Adipose tissue (tissue), 3 donors: ENCODE data around the gene ZNF211. TPM values are rescaled to one million over a fixed set of nuclear protein-coding genes. Genes with fewer than 3 reads are reported as not detected.

ENCODE experiments used
- H3K27ac ChIP-seq: one replicate; pipeline ENCODE4 v1.5.1; 2013; ENCODE audit warnings: low read depth, low read length
- WGBS, 3 donors: extraction: QIAGEN DNeasy Blood & Tissue Kit; methylation state at CpG; one replicate each; pipeline ENCODE4 v1.1.7; 2013; 5-methylcytosine and 5-hydroxymethylcytosine counted together
- polyA plus RNA-seq, 3 donors: library from polyadenylated mRNA; stranded (reverse); fragments of 200-250 nt; gene quantifications; one replicate each; pipeline ENCODE4 v1.2.3, GENCODE V29; 2013
- donor health status: healthy with polysubstance abuse.
- donor health status: Bipolar disorder and iron deficiency.
- donor health status: healthy.

Gene ZNF211
- polyA plus RNA-seq, result 1 to 10 TPM; 2.9 to 4.7 (median 3.7) TPM

DNA sequence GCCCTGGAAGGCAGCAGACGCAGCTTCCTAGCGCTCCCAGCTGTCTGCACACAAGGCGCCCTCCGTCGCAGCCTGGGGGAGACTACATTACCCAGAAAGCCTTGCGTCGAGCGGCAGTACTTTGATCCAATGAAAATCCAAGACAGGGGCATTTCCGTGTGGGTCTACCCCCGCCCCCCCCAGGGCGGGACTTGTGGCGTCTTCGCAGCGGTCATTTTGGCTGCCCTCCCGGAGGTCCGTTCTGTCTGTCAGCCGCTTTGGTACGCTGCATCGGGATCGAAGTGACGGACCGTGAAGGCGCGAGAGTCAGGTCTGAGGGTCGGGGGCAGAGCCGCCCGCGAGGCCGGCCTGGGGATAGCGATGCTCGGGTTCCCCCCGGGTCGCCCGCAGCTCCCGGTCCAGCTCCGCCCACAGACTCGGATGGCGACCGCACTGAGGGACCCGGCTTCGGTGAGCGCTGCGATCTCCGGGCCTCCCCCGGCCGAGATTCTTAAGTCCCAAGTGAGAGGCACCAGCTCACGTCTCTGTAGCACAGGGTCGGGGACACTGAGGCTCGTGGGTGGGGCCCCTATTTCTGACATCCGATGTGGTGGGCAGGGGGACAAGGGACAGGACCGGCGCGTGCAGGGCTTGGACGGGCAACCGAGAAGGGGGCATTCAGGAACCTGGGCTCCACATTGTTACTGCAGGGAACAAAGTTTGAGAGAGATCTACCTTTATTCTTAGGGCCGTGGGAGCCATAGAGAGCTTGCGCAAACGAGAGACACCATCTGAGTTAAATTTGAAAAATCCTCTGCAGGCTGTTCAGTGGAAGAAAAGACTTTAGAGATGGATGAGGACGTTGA, at the start of gene ZNF211:
Gene ZNF211, plus strand, starts transcription at position 182 of the 845 bp plus-strand sequence. Its CDS starts 179 bp downstream, at position 361.
- H3K27ac ChIP-seq, result no peak within 1 kb of the TSS
- 1 to 2% (median 1%) methylated on average over 56 to 59 of the region's 59 CpGs for WGBS, 3 donors

DNA sequence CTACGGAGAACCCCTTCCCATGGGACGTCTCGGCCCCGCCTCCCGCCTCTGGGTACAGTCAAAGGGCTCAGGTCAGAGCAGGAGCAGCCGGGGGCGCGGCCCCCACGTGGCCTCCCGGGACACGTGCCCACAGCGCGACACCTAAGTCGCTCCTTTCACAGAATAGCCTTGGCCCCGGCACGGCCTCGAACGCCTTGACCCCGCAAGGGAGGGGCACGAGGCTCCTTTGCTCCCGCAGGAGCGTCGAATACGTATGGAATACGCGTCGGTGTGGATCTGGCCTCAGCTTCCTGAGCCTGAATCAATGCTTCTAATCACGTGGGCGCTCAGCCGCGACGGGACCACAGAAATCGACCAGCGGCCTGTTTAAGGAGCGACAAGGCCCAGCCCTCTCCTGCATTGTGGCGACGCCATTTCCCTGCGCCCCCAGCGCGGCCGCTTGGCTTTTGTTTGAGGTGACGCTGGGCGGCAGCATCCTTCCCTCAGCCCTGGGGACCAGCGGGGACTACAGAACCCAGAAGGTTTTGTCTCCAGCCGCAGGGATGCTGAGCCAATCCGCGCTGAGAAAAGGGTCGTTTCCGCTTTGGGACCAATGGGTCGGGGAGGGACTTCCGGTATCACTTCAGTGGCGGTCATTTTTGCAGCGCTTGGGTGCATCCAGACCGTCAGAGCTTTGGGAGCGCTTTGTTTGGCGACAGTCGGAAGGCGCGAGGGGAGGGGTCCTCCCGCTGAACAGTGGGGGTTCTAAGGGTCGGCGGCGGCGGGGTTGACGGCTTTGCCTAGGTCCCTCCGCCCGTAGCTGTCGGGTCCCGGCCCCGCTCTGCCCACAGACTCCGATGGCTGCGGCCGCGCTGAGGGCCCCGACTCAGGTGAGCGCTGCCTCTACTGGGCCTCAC, 49.2 kb upstream of the ZNF211 start, which contains the start of gene ZIK1:
Gene ZIK1, plus strand, starts transcription at position 625 of the 896 bp plus-strand sequence. Its CDS starts 212 bp downstream, at position 837.
- no peak within 1 kb of the TSS for H3K27ac ChIP-seq
- 1 to 3% (median 1%) methylated on average over 76 of the region's 76 CpGs for WGBS, 3 donors

DNA sequence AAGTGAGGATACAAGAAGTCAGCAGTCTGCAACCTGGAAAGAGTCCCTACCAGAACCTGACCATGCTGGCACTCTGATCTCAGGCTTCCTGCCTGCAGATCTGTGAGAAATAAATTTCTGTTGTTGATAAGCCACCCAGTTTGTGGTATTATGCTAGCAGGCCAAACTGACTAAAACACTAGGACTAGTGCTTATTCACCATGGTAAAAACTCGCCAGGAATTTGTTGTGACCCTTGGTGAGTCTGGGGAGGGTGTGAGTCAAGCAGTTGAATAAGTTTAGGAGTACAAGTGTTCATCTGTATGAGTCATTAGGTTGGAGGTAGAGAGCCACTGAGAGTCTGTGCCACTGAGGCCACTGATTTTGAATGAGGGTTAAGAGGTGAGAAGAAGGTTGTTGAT, 45.4 kb upstream of the ZNF211 start:
- no peak overlapping the region for H3K27ac ChIP-seq
- WGBS, 3 donors, result 90 to 100% (median 96%) methylated on average over 1 of the region's 1 CpG

DNA sequence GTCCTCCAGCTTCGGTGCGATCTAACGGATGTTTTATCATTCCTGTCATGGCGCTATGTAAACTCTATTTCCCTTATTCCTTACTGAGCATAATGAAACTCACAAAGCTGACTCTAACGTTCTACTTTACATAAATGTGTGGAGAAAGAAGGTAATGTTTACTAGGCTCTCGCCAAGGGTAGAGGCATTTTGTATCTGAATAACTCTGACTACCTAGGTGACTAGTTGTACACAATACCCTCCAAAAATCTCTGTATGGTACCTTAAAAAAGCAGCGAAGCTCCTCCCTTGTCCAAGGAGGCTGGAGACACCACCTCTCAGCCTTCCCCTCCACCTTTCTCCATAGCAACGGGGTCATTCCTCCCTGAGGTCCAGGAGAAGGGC, 33.6 kb upstream of the ZNF211 start:
- H3K27ac ChIP-seq, result no peak overlapping the region
- 49 to 56% (median 56%) methylated on average over 8 of the region's 8 CpGs for WGBS, 3 donors

DNA sequence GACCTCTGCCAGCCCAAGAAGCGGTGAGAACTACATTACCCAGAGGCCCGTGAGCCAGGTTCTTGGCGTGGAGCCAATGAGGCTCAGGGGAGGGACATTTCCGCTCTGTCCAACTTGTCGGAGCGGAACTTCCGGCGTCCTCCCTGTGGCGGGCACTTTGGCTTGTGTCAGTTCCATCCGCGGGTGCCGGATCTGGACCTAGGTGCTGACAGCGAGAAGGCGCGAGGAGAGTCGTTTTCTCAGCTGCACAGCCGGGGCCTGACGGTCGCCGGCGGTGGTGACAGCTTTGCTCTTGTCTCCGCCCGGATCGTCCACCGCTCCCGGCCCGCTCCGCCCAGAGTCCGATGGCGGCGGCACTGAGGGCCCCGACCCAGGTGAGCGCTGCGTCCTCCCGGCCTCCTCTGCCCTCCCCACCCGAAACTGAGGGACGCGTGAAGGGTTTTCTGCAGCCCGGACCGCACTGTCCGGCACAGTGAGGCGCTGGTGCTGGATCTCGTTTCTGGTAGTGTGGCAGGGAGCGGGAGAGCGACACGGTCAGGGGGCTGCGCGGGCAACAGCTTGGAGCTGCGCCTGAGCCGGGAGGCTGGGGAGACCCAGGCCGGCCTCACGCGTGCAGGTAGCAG, 33.1 kb upstream of the ZNF211 start, which contains the start of gene ZNF530:
Gene ZNF530, plus strand, starts transcription at position 125 of the 623 bp plus-strand sequence. CDS start 4,461 bp downstream, outside the sequence.
- no peak within 1 kb of the TSS for H3K27ac ChIP-seq
- WGBS, 3 donors, result 1% methylated on average over 53 of the region's 53 CpGs

DNA sequence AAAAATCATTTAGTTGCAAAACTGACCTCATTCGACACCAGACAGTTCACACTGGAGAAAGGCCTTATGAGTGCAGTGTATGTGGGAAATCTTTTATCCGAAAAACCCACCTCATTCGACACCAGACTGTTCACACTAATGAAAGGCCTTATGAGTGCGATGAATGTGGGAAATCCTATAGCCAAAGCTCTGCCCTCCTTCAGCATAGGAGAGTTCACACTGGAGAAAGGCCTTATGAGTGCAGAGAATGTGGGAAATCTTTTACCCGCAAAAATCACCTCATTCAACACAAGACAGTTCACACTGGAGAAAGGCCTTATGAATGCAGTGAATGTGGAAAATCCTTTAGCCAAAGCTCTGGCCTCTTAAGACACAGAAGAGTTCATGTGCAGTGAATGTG, 26.0 kb upstream of the ZNF211 start:
- 97 to 98% (median 97%) methylated on average over 5 of the region's 5 CpGs for WGBS, 3 donors
- no peak overlapping the region for H3K27ac ChIP-seq

DNA sequence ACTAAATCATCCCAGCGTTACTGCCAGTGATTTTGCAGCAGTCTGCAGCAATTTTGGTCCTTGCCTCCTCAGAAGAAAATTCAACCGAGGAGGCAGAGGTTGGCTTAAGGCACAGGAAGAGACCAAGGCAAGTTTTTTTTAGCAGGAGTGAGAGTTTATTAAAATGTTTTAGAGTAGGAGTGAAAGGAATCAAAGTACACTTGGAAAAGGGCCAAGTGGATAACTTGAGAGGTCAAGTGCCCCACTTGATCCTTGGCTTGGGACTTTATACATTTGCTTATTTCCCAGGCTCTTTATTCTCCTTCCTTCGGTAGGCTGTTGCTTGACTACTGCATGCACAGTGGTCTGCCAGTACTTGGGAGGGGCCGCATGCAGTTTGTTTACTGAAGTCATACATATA, 21.9 kb upstream of the ZNF211 start:
- no peak overlapping the region for H3K27ac ChIP-seq
- WGBS, 3 donors, result 80 to 82% (median 80%) methylated on average over 4 of the region's 4 CpGs

DNA sequence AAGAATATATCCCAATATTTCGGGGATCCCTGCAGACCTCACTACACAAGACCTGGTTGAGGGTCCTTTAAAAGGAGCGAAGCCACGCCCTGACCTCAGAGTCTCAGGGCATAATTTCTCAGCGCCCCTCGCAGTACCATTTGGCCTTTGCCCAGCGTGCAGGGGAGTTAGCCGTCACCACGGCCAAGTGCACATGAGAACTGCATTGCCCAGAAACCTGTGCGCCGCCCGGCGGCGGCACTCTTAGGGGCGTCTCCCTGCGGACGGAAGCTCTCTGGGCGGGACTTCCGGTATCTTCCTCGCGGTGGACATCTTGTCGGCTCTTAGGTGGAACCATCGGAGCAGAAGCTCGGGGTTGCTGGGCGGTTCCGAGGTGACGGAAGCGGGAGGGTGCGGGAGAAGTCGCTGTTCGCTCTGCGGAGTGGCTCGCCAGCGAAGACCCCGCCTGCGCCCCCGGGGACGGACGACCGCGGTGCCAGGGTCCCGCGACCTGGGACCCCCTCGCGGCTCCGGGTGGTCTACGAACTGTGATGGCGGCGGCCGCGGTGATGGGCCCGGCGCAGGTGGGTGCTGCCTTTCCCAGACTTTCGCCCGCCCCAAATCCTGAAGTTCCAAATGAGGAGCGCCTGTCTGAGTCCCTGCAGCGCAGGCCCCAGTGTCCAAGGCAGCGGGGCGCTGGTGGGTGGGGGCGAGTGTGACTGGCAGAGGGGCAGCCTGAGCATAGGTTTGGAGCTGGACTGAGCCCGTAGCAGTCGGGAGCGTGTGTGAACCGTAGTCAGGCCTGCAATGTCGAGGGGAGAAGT, 18.8 kb upstream of the ZNF211 start, which contains the start of gene ZNF134:
Gene ZNF134, plus strand, starts transcription at position 302 of the 803 bp plus-strand sequence. CDS start 5,227 bp downstream, outside the sequence.
- no peak within 1 kb of the TSS for H3K27ac ChIP-seq
- 2% methylated on average over 61 to 64 of the region's 64 CpGs for WGBS, 3 donors

DNA sequence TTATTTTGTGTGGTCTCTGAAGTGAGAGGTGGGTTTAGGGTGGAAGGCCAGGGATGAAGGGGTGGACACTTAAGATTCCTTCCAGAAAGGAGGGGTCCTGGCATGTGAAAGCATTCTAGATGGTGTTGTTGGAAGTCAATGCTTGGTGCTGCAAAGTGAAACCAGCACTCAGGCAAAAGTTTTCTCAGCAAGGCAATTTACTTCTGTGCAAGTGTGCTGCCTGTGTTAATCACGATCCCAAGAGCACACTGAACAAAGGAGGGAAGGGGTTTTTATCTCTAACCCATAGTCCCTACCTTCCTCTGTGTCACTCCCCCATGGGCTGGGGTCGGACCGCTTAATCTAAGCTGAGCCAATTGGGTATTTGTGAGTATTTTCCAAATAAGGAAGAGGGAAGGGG, 17.6 kb upstream of the ZNF211 start:
- H3K27ac ChIP-seq, result no peak overlapping the region
- WGBS, 3 donors, result 99 to 100% (median 99%) methylated on average over 3 of the region's 3 CpGs

DNA sequence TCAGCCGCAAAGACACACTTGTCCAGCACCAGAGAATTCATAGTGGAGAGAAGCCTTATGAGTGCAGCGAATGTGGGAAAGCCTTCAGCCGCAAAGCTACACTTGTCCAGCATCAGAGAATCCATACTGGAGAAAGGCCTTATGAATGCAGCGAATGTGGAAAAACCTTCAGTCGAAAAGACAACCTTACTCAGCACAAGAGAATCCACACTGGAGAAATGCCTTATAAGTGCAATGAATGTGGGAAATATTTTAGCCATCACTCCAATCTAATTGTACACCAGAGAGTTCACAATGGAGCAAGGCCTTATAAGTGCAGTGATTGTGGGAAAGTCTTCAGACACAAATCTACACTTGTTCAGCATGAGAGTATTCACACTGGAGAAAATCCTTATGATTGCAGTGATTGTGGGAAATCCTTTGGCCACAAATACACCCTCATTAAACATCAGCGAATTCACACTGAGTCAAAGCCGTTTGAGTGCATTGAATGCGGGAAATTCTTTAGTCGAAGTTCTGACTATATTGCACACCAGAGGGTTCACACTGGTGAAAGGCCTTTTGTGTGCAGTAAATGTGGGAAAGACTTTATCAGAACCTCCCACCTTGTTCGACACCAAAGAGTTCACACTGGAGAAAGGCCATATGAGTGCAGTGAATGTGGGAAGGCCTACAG, 12.2 kb upstream of the ZNF211 start:
- WGBS, 3 donors, result 98 to 99% (median 98%) methylated on average over 10 of the region's 10 CpGs
- no peak overlapping the region for H3K27ac ChIP-seq

DNA sequence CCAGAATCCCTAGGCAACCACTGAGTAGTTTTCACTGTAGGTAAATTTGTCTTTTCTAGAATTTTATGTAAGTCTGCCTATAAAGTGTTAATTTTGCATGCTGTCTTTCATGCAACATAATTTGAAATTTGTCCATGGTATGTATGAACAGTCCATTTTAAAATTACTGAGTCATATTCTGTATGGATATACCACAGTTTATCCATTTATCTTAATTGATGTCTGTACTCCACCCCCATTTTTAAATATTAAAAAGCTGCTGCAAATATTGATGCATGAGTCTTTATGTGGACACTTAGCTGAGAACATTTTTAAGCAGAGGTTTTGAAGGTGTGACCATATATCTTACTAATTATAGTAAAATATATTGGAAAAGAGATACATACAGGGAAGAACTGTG, 9.9 kb upstream of the ZNF211 start:
- no peak overlapping the region for H3K27ac ChIP-seq

DNA sequence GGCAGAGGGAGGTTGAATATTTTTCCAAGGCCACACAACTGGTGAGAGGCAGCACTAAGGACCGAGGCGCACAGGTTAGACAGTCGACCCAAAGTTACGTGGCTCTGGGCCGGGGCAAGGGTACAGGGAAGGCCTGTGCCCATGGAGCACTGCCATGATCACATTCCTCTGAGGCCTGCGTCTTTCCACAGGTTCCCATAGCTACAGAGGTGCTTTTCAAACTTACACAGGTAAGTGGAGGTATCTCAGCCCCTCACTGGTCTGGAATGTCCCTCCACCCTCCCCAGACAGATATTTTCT, 814 bp downstream of the ZNF211 start:
- 39 to 67% (median 53%) methylated on average over 6 of the region's 6 CpGs for WGBS, 3 donors
- no peak overlapping the region for H3K27ac ChIP-seq

DNA sequence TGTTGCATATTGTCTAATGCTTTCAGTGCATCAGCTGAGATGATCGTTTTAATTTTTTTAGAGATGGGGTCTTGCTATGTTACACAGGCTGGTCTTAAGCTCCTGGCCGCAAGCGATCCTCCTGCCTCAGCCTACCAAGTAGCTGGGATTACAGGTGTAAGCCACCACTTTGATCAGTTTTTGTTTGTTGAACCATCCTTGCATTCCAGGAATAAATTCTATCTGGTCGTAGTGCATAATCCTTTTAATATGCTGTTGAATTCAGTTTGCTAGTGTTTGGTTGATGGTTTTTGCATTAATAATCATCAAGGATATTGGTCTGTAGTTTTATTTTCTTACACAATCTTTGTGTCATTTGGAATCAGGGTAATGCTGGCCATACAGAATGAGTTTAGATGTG, 4.4 kb downstream of the ZNF211 start:
- H3K27ac ChIP-seq, result no peak overlapping the region
- 95 to 99% (median 98%) methylated on average over 4 of the region's 4 CpGs for WGBS, 3 donors

DNA sequence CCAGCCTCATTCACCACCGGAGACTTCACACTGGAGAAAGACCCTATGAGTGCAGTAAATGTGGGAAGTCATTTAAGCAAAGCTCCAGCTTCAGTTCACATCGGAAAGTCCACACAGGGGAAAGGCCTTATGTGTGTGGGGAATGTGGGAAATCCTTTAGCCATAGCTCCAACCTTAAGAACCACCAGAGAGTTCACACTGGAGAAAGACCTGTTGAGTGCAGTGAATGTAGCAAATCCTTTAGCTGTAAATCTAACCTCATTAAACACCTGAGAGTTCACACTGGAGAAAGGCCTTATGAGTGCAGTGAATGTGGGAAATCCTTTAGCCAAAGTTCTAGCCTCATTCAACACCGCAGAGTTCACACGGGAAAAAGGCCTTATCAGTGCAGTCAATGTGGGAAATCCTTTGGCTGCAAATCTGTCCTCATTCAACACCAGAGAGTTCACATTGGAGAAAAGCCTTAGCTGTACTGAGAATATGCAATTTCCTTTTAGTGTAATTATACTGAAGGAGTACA, 8.8 kb downstream of the ZNF211 start:
- WGBS, 3 donors, result 96 to 98% (median 97%) methylated on average over 4 of the region's 4 CpGs
- H3K27ac ChIP-seq, result no peak overlapping the region

DNA sequence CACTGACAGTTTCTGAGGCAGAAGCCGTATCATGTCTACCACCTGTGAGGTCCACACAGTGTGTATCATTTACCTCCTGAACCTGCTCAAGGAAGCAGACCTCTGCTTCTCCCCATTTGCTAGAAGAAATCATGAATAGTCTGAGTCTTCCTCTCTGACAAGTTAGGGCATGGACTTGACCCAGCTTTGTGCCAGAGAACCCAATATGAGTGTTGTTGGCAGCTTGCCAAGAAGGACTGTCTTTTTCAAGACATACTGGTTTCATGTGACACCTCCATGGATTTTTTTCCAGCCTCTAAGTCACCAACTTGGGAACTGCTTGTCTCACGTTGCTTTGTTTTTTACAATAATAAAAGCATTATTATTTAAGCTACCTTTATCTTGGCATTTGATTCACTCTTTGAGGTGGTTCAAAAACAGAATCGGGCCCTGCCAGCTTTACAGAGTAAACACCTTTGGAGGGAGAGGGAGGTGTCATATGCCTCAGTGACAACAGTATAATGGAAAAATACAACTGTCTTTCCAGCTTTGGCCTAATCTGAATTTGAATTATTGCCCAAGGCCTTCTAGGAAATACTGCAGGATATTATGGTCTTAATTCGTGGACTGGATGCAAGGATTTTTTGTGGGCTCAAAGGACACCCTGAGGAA, 9.6 kb downstream of the ZNF211 start:
- H3K27ac ChIP-seq, result no peak overlapping the region
- WGBS, 3 donors, result 86 to 94% (median 93%) methylated on average over 4 of the region's 4 CpGs

DNA sequence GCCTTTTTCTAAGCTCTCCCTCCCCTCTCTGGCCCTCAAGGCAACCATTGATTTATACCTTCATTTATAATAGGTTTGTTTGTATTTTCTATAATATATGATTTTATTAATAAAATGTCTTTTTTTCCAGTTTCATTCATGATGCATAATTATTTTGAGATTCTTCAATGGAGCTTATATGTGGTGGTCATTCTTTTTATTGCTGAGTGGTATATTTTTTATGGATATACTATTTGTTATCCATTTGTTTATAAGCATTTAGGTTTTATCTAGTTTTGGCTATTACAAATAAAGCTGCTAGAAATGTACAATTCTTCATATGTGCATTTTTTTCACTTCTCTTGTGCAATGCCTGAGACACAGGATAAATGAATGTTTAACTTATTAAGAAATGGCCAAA, 10.8 kb downstream of the ZNF211 start:
- no peak overlapping the region for H3K27ac ChIP-seq
